ENCODE results near the gene CCDC141. TPM values are rescaled to one million over a fixed set of nuclear protein-coding genes. Genes with fewer than 3 reads are reported as not detected.
"Not testable (repeated sequence)": the region's sequence is repeated elsewhere in the genome, so short reads cannot be mapped to it uniquely, and the experiment has no call there.

The CCDC141 gene
- total RNA-seq, 1 donor from 2014 or later, result not detected

- no peak for DNase-seq (ENCODE audit: low read depth)
- H3K36me3 ChIP-seq (ENCODE audit: control insufficient read depth, insufficient read depth, low read length), result no peaks in the 10 kb centered on the region
- no peaks in the 10 kb centered on the region for H3K27me3 ChIP-seq (ENCODE audit: control insufficient read depth, insufficient read depth, low read length)
- TF ChIP-seq, protein P1, sequence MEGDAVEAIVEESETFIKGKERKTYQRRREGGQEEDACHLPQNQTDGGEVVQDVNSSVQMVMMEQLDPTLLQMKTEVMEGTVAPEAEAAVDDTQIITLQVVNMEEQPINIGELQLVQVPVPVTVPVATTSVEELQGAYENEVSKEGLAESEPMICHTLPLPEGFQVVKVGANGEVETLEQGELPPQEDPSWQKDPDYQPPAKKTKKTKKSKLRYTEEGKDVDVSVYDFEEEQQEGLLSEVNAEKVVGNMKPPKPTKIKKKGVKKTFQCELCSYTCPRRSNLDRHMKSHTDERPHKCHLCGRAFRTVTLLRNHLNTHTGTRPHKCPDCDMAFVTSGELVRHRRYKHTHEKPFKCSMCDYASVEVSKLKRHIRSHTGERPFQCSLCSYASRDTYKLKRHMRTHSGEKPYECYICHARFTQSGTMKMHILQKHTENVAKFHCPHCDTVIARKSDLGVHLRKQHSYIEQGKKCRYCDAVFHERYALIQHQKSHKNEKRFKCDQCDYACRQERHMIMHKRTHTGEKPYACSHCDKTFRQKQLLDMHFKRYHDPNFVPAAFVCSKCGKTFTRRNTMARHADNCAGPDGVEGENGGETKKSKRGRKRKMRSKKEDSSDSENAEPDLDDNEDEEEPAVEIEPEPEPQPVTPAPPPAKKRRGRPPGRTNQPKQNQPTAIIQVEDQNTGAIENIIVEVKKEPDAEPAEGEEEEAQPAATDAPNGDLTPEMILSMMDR (IDR thresholded peaks at IDR 0.05; ENCODE audit: insufficient read depth, low read length, poor library complexity, severe bottlenecking), result no peak
- no peak overlapping the region for H3K4me3 ChIP-seq (ENCODE audit: low read depth, low read length)
Observed at GRCh38 chr2:179068991-179069643, 19.2 kb upstream of the CCDC141 start.

DNA sequence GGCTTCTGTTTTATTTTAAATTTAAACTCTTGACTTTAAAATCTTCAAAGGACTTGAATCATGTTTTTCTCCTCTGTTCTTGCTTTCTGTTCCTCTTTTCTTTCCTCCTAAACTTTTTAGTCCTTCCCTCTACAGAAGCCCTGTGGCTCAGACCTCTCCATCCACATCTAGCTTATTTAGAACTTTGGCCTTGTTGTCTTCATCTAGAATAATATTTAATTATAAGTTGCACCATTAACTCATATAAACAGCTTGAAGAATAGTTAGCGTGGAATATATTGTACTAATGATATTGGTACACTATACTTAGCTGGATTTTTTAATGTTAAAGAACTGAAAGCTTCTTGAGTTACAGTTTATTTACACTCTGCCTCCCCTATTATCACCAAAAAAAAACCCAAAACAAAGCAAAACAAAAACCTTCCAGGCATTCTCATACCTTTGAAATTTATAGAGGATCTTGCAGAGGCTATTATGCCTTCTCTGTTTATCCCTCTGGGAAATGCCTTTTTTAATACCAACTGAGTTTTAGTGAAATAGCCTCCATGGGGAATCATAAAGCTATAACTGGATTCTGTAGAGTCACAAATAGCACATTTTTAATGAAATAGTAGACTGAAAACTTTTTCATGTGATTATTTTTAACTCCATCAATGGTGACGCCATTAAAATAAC lies 9.2 kb upstream of the CCDC141 start:
- H3K27me3 ChIP-seq (ENCODE audit: control insufficient read depth, insufficient read depth, low read length), result no peaks in the 10 kb centered on the region
- TF ChIP-seq, protein P1 (IDR thresholded peaks at IDR 0.05; ENCODE audit: insufficient read depth, low read length, poor library complexity, severe bottlenecking), result no peak
- DNase-seq (ENCODE audit: low read depth), result no peak
- no peaks in the 10 kb centered on the region for H3K36me3 ChIP-seq (ENCODE audit: control insufficient read depth, insufficient read depth, low read length)
- H3K4me3 ChIP-seq (ENCODE audit: low read depth, low read length), result no peak overlapping the region

DNA sequence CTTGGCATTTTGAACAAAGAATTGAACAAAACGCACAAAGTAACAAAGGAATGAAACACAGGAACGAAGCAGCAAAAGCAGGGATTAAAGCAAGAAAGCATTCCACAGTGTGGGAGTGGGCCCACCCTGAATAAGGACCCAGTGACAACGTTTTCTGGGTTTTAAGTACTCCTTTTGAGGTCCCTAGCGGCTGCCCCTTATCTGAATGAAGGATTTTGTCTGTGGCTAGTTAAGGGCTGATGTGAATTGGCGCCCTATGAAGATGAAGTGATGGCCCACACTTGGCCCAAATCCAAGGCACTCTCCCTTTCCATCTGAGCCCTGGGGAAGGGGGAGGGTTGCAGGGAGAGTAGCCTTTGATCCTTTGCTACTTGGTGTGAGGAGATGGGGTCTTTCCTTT lies 7.8 kb upstream of the CCDC141 start:
- Histone ChIP-seq H3K27me3 (ENCODE audit: control insufficient read depth, insufficient read depth, low read length) (no peaks in the 10 kb centered on the region), H3K36me3 (ENCODE audit: control insufficient read depth, insufficient read depth, low read length) (no peaks in the 10 kb centered on the region), H3K4me3 (ENCODE audit: low read depth, low read length) (no peak overlapping the region)
- TF ChIP-seq, protein P1 (IDR thresholded peaks at IDR 0.05; ENCODE audit: insufficient read depth, low read length, poor library complexity, severe bottlenecking), result no peak
- DNase-seq (ENCODE audit: low read depth), result no peak

- not testable (repeated sequence) for H3K27me3 ChIP-seq (ENCODE audit: control insufficient read depth, insufficient read depth, low read length); DNase-seq (ENCODE audit: low read depth); H3K4me3 ChIP-seq (ENCODE audit: low read depth, low read length); H3K36me3 ChIP-seq (ENCODE audit: control insufficient read depth, insufficient read depth, low read length)
Observed at GRCh38 chr2:179053568-179053967, 3.6 kb upstream of the CCDC141 start.

GRCh38 chr2:179051250-179051649 lies 1.3 kb upstream of the CCDC141 start:
- DNase-seq (ENCODE audit: low read depth), result no peak
- H3K4me3 ChIP-seq (ENCODE audit: low read depth, low read length), result no peak overlapping the region
- TF ChIP-seq, protein P1 (IDR thresholded peaks at IDR 0.05; ENCODE audit: insufficient read depth, low read length, poor library complexity, severe bottlenecking), result no peak

DNA sequence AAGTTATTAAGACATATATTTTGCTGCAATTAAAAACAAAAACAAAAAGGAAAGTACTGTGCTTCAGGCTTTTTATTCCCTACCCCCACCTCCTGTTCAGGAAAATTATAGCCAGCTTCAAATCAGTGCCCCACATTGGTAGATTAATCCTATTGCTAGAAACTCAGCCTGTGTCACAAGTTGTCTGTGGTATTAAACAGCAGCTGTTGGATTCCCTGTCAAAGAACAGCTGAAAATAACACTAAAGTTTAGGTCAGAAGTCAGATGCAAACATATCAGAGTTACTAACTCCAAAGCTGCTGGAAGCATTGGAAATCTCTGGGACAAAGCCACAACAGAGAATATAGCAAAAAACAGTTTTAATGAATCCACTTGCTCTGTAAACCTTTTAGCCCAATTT lies 818 bp upstream of the CCDC141 start:
- TF ChIP-seq, protein P1 (IDR thresholded peaks at IDR 0.05; ENCODE audit: insufficient read depth, low read length, poor library complexity, severe bottlenecking), result no peak
- H3K27me3 ChIP-seq (ENCODE audit: control insufficient read depth, insufficient read depth, low read length), result no peaks in the 10 kb centered on the region
- DNase-seq (ENCODE audit: low read depth), result no peak
- H3K4me3 ChIP-seq (ENCODE audit: low read depth, low read length), result no peak overlapping the region
- no peaks in the 10 kb centered on the region for H3K36me3 ChIP-seq (ENCODE audit: control insufficient read depth, insufficient read depth, low read length)

More at GRCh38 chr2:179051250-179051649, 1.3 kb upstream of the CCDC141 start:
- H3K27me3 ChIP-seq (ENCODE audit: control insufficient read depth, insufficient read depth, low read length), result no peaks in the 10 kb centered on the region
- no peaks in the 10 kb centered on the region for H3K36me3 ChIP-seq (ENCODE audit: control insufficient read depth, insufficient read depth, low read length)

All from kidney epithelial cell (primary cell).